OCI-LY3 (cell line): ENCODE measurements around the gene MISP.

Experiments
- CTCF ChIP-seq: fragments of 200-600, 300-600 bp; sonication (generic); IDR thresholded peaks from 2 replicates; pipeline ENCODE4 v1.5.1; 2014; ENCODE audit warnings: antibody characterized with exemption, low read length, low read depth
- EZH2phosphoT487 ChIP-seq: fragments of 200-600 bp; shearing (Covaris generic); IDR thresholded peaks from 2 replicates; pipeline ENCODE4 v1.6.1; 2018; ENCODE audit warnings: antibody characterized with exemption, mixed run types, low read depth

GRCh38 chr19:746956-747355 is 4.0 kb upstream of the MISP start:
- TF ChIP-seq CTCF (no peak), EZH2phosphoT487 (no peak)
